Measurements from ENCODE around the gene GNAQ.

The GNAQ gene

DNA sequence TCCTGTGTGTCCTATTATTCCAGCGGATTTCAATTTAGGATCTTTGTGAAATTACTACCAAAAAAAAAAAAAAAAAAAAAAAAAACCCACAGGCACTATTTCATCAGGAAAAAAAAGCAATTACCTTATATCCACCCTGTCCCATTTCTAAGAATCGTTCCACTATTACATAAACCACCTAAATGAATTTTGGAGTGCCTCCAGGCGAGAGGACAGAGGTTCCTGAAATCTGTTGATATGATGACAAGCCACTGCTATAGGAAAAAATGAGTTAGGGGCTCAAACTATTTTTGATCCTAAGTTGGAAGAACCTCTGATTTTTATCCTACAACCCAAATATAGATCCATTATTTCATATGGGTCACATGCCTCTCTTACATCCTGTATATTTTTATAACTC is 177.9 kb downstream of the GNAQ start:
- TF ChIP-seq, protein P1, sequence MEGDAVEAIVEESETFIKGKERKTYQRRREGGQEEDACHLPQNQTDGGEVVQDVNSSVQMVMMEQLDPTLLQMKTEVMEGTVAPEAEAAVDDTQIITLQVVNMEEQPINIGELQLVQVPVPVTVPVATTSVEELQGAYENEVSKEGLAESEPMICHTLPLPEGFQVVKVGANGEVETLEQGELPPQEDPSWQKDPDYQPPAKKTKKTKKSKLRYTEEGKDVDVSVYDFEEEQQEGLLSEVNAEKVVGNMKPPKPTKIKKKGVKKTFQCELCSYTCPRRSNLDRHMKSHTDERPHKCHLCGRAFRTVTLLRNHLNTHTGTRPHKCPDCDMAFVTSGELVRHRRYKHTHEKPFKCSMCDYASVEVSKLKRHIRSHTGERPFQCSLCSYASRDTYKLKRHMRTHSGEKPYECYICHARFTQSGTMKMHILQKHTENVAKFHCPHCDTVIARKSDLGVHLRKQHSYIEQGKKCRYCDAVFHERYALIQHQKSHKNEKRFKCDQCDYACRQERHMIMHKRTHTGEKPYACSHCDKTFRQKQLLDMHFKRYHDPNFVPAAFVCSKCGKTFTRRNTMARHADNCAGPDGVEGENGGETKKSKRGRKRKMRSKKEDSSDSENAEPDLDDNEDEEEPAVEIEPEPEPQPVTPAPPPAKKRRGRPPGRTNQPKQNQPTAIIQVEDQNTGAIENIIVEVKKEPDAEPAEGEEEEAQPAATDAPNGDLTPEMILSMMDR (IDR thresholded peaks at IDR 0.05; ENCODE audit: low read depth, low read length, missing control alignments) = no peak
- H3K4me3 ChIP-seq (replicated peaks; ENCODE audit: low read depth, low read length) = no peak overlapping the region
- DNase-seq (ENCODE audit: extremely low read depth, low read depth) = no peak

DNA sequence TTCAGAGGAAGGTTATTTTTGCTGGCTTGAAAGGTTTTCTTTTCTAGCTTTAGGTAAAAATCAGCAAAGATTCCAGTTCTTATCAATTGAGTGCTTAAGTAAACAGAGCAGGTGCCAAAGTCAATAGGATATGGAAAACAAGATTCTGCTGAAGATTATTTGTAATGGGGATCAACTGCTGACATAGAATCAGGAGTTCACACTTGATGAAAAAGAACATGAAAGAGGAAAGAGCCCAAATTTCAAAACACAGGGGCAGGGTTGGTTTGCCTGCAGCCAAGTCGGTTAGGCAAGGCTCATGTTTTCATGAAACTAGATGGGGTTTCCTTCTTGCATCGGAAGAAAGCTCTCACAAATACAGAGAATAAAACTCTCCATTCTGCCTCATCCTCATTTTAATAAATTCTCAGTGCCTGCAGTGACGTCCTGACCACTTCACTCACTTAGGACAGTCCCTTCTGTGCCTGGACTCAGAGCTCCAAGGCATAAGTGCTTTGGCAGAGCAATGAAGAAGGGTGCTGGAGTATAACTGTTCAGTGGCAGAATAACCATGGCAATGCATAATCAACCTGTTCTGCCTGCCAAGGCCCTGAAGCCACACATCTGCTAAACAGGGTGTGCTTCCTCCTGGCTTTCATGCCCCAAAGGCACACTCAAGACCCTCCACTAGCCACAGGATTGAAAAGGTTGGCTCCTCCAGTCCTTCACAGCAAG is 179.6 kb downstream of the GNAQ start:
- DNase-seq (ENCODE audit: extremely low read depth, low read depth) = no peak
- no peak overlapping the region for H3K4me3 ChIP-seq (replicated peaks; ENCODE audit: low read depth, low read length)
- TF ChIP-seq, protein P1 (IDR thresholded peaks at IDR 0.05; ENCODE audit: low read depth, low read length, missing control alignments) = no peak

DNA sequence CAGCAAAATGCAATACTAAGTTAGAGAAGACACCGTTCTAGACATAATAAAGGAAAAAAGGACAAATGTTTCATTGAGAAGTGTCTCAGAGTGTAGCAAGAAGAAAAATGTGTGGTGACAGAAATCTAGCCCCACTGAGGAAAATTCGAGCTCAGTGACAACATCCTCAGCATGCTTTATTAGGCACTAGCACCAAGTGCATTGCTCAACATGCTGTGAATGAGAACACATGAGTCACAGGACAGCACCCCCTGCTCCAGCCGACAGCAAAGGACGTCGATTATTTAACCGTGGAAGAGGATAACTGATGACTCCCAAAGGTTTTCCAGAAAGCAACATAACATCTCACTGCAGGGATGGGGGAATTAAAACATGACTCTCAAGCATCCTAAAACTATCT is 182.7 kb downstream of the GNAQ start:
- DNase-seq (ENCODE audit: extremely low read depth, low read depth) = no peak
- no peak overlapping the region for H3K4me3 ChIP-seq (replicated peaks; ENCODE audit: low read depth, low read length)
- TF ChIP-seq, protein P1 (IDR thresholded peaks at IDR 0.05; ENCODE audit: low read depth, low read length, missing control alignments) = no peak

DNA sequence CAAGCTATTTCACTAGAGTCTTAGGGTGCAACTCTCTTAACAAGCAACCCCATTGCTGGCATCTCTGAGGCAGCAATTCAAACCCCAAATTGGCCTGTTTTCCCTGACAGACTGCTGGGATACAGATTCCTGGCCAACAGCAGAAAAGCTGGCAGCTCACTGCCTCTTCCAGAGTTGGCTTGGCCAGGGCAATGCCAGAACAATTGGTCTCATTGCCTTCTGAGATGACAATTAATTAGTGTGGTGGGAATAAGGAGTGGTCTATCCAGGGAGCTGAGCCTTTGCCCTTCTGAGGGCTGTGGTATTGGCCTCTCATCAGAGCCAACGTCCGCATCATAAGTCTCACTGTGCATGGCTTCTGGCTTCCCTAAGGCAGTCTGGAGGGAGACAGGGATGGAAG is 183.2 kb downstream of the GNAQ start:
- TF ChIP-seq, protein P1 (IDR thresholded peaks at IDR 0.05; ENCODE audit: low read depth, low read length, missing control alignments) = no peak

DNA sequence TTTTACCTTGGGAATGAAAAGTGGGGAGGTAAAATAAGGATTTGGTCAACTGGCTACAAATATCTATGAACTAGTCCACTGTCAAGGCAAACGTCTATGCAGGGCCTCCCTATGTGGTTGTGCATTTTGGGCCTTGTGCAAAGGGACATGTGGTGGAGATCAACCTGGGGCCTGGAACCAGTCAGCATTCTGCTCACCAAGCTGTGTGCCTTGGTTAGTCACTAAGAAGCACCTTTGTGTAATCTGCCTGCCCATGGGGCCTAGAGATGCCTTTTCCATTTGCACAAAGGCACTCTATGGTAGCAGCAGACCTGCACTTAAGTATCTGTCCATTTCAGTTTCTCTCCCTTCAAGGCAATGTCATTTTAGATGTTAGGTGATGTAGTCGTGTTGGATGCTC is 184.0 kb downstream of the GNAQ start:
- no peak overlapping the region for H3K4me3 ChIP-seq (replicated peaks; ENCODE audit: low read depth, low read length)
- no peak for DNase-seq (ENCODE audit: extremely low read depth, low read depth)
- TF ChIP-seq, protein P1 (IDR thresholded peaks at IDR 0.05; ENCODE audit: low read depth, low read length, missing control alignments) = no peak

More for the DNA sequence above, 183.2 kb downstream of the GNAQ start:
- no peak overlapping the region for H3K4me3 ChIP-seq (replicated peaks; ENCODE audit: low read depth, low read length)
- DNase-seq (ENCODE audit: extremely low read depth, low read depth) = no peak

DNA sequence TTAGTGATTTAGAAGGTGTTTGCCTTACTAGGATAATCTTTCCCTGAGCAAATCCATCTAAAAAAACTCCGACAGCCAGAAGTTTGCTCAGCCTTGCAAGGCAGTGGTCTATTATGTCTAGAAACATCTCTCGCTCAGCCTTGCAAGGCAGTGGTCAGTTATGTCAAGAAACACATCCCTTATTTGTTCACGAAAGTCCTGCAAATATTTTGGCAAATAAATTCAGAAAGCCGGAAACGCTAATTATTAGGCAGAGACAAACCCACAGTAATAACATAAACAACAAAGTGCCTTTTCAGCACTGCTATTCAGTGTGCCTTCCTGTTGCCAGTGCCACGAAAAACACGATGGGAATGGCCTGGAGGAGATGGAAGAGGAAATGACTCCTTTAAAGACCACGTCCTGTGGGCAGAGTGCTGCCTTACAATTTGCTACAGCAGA is 184.5 kb downstream of the GNAQ start:
- TF ChIP-seq, protein P1 (IDR thresholded peaks at IDR 0.05; ENCODE audit: low read depth, low read length, missing control alignments) = no peak
- H3K4me3 ChIP-seq (replicated peaks; ENCODE audit: low read depth, low read length) = no peak overlapping the region
- no peak for DNase-seq (ENCODE audit: extremely low read depth, low read depth)

DNA sequence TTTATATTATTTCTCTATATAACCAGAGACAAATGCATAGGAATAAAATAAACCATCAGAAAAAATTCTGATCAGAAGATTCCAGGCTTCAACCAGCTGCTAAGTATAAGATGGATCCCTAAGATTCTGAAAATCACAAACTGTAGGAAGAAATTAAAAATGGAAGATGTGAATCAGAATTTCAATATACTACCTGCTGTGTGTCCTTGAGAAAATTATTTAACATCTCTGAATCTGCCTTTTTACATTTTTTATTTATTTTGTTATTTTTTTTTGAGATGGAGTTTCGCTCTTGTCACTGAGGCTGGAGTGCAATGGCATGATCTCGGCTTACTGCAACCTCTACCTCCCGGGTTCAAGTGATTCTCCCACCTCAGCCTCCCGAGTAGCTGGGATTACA is 187.2 kb downstream of the GNAQ start:
- H3K4me3 ChIP-seq (replicated peaks; ENCODE audit: low read depth, low read length) = no peak overlapping the region
- DNase-seq (ENCODE audit: extremely low read depth, low read depth) = no peak
- TF ChIP-seq, protein P1 (IDR thresholded peaks at IDR 0.05; ENCODE audit: low read depth, low read length, missing control alignments) = no peak
